ENCODE results near the gene TEX13C.
"Not testable (repeated sequence)": the region's sequence is repeated elsewhere in the genome, so short reads cannot be mapped to it uniquely, and the experiment has no call there.

TEX13C gene

DNA sequence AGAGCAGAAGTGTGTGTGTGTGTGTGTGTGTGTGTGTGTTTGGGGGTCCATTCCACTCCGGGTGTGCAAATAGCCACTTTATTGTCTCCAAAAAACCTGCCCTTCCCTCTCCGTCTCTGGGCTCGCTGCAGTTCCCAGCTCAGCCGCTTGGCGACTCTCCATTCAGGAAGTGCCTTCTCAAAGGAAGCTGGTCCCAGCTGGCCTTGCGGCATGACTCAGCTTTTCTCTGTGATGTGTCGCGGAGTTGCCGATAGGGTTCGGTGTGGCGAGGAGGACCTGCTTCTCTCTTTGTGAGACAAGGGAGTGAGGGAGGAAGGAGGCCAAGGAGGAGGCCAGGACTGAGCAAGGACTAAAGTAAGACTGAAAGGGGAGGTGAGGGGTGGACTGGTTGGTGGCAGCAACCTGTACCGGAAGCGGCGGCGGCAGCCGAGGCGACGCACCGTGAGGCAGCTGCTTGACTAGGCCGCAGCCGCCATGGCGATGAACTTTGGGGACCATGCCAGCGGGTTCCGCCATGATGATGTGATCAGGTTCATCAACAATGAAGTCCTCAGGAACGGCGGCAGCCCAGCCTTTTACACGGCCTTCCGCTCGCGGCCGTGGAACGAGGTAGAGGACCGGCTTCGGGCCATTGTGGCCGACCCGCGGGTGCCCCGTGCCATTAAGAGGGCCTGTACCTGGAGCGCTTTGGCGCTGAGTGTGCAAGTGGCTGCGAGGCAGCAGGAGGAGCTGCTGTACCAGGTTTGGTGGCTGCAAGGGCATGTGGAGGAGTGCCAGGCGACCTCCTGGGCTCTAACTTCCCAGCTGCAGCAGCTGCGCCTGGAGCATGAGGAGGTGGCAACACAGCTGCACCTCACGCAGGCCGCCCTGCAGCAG is at the start of gene TEX13C:
TEX13C (plus strand) TSS at position 226 of the 876 bp plus-strand sequence; CDS start at position 475, 249 bp downstream.
- no peak for DNase-seq (ENCODE audit: low read depth)

DNA sequence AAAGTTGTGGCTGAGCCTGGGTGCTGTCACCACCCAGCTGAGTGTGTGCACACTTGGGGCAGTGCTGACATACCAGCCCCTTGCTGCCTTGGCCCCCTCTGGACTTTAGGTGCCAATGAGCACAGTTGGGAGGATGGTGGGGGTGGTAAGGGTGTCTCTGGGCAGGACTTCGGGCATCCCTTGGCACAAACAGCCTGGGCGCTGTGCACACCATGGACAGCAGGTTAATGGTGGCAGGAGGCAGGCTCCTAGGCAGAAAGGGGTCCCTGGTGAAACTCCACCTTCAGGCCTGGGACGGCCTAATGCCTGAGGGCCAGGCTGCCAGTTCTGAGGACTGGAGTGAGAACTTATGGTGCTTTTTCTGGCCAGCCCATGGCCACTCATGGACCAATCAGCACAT is 32.4 kb upstream of the TEX13C start:
- no peak for DNase-seq (ENCODE audit: low read depth)

DNA sequence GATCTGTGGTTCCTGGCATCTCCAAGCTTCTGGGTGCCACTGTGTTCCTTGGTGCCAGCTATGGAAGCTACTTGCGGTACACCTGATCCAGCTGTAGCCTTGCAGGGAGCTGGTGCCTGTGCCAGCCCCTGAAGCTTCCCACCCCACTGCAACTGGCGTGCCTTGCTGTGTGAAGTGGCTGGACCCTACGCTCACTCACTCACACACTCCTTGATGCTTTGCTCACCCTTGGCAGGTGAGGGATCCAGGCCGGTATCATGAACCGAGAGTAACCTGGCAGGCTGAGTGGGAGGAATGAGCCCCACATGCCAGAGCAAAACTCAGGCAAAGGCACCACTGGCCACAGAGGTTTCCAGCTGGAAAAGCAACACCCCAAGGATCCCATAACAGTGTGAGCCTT is 31.3 kb upstream of the TEX13C start:
- DNase-seq (ENCODE audit: low read depth): no peak

DNA sequence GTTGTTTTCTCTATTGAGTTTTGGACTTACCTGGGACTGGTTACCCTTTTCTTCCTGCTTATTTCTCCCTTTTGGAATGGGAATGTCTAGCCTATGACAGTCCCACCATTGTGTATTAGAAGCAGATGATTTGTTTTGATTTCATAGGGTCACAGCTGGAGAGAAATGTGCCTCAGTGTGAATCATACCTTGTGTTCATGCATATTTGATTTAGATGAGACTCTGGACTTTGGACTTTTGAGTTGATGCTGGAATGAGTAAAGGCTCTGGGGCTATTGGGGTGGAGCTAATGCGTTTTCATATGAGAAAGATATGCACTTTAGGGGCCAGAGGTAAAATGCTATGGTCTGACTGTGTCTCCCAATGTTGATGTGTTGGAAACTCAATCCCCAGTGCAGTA is 30.5 kb upstream of the TEX13C start:
- DNase-seq (ENCODE audit: low read depth): no peak

DNA sequence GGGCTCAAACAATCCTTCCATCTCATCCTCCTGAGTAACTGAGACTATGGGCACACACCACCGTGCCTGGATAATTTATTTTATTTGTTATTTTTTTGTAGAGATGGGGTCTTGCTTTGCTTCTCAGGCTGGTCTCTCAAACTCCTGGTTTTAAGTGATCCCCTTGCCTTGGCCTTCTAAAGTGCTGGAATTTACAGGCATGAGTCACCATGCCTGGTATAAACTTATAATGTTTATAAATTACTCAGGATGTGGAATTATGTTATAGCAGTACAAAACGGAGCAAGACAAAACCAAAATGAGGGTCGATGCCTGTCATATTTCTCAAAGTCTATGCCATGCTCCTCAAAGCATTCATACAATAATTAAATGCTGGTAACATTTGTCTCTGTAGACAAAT is 29.8 kb upstream of the TEX13C start:
- DNase-seq (ENCODE audit: low read depth): no peak

DNA sequence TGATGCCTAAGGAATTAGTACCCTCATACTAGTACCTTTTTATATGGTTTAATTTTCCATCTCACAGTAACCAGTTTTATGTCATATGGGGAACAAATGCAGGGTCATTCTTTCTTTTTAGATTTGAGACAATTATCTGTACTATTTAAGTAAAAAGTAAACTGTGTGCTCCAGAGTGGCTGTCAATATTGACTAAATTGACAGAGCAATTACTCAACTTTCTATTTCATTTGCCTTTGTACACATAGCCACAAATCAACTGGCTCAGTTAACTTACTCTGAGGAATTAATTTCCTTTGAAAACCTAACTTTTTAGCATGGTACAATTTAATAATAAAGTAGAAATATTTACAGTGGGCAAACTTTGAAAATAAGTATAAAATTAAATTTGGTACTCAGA is 28.5 kb upstream of the TEX13C start:
- DNase-seq (ENCODE audit: low read depth): no peak

DNA sequence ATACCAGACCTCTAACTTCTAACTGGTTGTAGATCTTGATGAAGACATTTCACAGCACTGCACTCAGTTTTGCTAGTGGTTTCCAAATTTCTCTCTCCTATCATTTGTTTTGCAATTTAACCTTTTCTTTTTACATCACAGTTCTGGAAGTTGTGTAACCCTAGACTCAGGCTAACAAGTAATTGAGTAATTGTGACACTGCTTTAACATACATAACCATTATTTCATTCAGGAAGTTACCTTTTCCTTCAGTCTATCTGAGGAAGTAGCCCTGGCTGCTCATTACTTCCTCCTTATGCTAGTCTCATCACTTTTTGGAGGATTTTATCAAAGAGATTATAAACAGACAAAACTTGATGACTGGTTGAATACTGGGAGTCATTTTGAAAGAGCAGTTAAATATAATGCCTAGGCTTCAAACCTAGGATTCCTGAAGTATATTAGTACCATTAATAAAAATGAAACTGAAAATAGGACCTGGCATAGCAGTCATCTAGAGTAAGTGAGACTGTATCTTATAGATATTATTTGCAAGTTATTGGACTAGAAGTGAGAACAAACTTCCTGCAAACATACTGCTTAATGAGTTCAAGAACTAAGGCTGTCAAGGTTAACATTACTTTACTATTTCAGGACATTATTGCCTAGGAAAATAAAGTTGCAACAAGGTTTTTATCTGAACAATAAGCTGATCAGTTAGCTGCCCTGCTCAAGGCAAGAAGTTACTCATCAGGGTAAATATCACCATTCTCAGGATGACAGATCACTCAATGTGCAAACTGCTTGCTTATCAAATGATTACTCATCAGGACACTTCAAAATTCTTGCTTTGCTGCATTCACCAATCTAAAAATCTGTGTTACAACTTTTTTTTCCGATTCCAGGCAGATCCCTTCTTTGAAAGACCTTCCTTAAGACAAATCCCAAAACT is 25.6 kb upstream of the TEX13C start:
- no peak for DNase-seq (ENCODE audit: low read depth)

DNA sequence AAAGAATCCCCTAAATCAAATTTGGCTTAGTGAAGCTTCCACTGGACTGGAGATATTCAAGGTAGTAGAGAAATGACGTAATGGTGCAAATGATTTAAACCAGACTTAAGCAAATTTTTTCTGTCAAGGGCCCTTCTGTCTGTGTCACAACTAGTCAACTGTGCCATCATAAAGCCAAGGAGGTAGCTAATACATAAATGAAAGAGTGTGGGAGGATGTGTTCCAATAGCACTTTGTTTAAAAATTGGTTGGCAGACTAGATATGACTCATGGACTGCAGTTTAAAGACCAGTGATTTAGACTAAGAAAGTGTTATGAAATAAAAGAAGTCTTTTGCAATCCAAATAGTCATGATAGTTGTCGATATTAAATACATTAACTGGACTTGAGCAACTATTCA is 24.3 kb upstream of the TEX13C start:
- DNase-seq (ENCODE audit: low read depth): no peak

DNA sequence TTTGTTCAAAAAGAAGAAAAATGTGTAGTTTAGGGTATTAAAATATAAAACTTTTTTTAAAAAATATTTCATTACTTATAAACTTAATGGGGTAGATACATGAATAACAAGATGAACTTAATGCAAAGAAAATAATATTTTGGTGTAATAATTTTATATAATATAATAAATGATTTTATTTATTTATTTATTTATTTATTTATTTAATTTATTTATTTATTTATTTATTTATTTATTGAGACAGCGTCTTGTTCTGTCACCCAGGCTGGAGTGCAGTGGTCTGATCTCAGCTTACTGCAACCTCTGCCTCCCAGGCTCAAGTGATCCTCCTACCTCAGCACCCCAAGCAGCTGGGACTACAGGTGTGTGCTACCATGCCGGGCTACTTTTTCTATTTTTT is 20.8 kb upstream of the TEX13C start:
- no peak for DNase-seq (ENCODE audit: low read depth)

DNA sequence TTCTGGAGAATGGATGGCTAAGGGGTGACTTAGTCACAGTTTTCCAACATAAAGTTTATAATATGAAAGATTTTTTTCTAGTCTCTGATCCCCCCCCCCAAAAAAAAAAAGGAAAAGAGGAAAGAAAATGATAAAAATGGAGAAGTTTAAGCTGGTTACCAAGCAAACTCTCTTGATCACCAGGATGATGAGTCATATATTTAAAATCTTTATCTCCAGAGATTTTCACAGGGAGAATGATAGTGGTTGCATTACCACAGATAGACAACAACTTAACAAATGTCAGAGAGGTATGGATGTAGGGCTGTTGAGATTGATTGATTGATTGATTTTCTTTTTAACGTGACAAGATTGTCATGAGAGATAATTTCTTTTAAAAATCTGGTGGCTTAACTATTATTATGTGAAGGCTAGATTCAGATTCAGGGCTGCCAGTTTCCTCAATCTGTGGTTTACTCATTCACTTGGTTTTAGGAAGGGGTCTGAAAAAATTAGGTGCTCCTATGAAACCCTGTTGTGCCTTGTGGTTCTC is 13.3 kb upstream of the TEX13C start:
- no peak for DNase-seq (ENCODE audit: low read depth)

DNA sequence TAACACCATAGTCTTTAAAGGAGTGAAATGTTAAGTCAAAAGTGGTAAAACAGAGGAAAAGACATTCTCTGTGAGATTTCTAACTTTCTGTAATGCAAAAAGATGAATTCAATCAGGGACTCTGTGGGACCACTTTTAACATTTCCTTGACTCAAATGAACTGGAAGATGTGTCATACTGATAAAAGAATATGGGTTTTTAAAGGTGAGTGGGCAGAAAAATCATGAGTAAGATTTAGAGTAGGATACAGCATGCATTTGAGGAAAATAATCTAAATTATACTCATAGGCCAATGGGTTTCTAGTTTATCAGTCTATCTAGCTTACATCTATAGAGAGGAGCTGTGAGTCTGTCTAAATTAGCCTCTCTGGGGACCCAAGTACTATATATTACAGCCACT is 11.0 kb upstream of the TEX13C start:
- DNase-seq (ENCODE audit: low read depth): no peak

DNA sequence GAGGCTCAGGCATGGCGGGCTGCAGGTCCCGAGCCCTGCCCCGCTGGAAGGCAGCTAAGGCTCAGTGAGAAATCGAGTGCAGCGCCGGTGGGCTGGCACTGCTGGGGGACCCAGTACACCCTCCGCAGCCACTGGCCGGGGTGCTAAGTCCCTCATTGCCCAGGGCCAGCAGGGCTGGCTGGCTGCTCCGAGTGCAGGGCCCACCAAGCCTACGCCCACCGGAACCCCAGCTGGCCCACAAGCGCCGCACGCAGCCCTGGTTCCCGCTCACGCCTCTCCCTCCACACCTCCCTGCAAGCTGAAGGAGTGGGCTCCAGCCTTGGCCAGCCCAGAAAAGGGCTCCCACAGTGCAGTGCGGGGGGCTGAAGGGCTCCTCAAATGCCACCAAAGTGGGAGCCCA is 505 bp upstream of the TEX13C start:
- DNase-seq (ENCODE audit: low read depth): not testable (repeated sequence)

DNA sequence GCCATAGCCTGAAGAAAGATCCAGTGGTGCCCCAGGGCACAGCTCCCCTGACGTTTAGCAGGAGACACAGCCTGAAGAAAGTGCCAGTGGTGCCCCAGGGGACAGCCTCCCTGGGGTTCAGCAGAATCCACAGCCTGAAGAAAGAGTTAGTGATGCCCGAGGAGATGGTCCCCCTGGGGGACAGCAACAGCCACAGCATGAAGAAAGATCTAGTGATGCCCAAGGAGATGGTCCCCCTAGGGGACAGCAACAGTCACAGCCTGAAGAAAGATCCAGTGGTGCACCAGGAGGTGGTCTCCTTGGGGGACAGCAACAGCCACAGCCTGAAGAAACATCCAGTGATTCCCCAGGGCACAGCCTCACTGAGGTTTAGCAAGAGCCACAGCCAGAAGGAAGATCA is 2.8 kb downstream of the TEX13C start:
- DNase-seq (ENCODE audit: low read depth): no peak

DNA sequence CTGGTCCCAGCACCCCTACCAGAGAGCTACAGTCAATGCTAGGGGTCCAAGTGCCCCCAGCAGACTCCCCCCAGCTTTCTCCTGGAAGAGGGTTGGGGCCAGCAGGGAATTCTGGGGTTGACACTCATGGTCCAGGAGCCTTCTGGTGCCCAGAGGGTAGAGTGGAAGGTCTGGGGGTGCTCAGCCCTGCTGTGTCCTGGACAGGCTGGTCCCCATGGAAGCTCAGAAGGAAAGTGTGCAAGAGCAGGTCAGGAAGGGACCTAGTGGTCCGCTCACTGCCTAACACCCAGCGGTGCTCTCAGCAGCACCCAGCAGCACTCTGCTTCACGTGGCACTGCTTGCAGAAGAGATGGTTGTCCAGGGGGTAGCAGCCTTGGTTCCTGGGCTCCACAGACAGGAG is 6.9 kb downstream of the TEX13C start:
- DNase-seq (ENCODE audit: low read depth): no peak

DNA sequence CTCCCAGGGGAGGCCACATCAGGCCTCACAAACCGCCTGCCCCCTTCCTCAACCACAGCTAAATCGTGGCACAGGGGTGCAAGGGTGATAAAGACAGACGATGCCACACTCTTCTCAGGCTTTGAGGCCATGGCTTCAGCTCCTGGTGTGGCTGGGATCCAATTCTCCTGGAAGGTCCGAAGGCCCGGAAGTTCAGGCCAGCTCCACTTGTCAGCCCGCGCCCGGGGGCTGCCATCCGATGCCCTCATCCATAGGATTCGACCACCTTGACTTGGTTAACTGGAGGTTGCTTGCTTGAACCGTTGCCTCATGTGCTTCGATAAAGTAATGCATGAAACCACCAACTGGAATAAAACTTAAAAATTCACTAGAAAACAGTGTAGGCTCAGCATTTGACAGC is 8.2 kb downstream of the TEX13C start:
- no peak for DNase-seq (ENCODE audit: low read depth)

DNA sequence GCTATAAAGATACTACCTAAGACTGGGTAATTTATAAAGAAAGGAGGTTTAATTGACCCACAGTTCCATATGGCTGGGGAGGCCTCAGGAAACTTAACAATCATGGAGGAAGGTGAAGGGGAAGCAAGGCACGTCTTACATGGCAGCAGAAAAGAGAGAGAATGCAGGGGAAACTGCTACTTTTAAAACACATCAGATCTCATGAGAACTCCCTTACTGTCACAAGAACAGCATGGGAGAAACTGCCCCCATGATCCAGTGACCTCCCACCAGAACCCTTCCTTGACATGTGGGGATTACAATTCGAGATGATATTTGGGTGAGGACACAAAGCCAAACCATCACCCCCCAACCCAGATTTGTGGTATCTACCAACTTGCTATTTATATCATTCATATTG is 13.9 kb downstream of the TEX13C start:
- DNase-seq (ENCODE audit: low read depth): no peak

DNA sequence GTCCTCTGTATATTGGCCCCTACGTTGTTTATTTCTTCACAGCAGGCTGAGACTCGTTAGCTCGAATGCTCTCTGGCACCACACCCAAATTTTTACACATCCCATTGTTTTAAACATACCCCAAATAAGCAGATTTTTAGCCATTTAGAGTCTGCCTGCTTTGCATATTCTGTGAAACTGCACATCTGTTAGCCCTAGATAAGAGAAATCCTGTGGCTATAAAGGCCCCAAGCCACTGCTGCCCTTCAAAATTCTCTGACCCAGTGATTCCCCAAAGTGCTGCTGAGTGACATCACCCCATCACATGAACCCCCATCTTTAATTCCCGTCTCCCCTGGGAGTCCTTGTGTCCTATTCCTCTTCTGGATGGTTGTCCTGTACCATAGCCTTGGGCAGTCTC is 20.8 kb downstream of the TEX13C start:
- no peak for DNase-seq (ENCODE audit: low read depth)

DNA sequence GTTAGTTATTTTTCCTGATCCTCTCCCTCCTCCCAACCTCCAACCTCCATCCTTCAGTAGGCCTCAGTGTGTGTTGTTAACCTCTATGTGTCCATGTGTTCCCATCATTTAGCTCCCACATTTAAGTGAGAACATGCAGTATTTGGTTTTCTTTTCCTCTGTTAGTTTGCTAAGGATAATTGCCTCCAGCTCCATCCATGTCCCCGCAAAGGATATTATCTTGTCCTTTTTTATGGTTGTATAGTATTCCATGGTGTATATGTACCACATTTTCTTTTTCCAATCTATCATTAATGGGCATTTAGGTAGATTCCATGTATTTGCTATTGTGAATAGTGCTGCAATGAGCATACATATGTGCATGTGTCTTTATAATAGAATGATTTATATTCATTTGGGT is 54.5 kb downstream of the TEX13C start:
- no peak for DNase-seq (ENCODE audit: low read depth)
